GM19238 (cell line): ENCODE results near the gene HERC6.
A peak's percentile ranks its signal among the peaks of the same experiment; 100 is the strongest.
"Not testable (repeated sequence)": the region's sequence is repeated elsewhere in the genome, so short reads cannot be mapped to it uniquely, and the experiment has no call there.

Experiments
- DNase-seq: peaks from one replicate; pipeline ENCODE4 v3.0.0; 2011; ENCODE audit warnings: low spot score; ENCODE audit not compliant: insufficient read length

The HERC6 gene

GRCh38 chr4:88446124-88446523, 67.5 kb downstream of the HERC6 start:
- no peak for DNase-seq

GRCh38 chr4:88447371-88448095, 68.9 kb downstream of the HERC6 start:
- DNase-seq = no peak

DNA sequence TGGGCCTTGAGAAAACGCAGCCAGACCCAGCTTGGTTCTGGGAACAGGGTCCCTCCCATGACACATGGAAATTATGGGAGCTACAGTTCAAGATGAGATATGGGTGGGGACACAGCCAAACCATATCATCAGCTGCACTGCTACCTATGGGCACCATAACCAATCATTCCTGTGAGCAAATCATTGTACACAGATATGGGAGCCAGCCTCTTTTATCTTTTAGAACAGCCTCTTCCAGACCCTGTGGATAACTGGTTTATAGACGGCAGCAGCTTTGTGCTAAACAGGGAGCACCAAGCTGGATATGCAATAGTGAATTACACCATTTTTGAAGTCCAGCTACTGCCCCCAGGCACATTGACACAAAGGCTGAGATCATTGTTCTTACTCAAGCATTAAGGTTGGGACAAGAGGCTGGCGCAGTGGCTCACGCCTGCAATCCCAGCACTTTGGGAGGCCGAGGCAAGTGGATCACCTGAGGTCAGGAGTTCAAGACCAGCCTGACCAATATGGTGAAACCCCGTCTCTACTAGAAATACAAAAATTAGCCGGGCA, 69.6 kb downstream of the HERC6 start:
- DNase-seq = not testable (repeated sequence)

- no peak for DNase-seq
Measured at GRCh38 chr4:88448889-88449288, 70.2 kb downstream of the HERC6 start.

DNA sequence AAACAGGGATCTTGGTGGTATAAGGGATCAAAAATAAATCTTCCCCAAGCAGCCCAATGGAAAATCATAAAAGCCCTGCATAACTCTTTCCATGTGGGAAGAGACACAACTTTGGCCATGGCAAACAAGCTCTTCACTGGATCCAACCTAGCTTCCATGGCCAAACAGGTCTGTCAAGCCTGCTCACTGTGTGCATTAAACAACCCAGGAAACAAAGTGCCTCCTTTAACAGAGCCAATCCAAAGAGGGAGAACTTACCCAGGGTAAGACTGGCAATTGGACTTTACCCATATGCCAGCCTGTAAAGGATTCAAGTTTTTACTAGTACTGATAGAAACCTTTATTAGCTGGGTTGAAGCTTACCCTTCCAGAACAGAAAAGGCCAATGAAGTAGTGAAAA, 70.6 kb downstream of the HERC6 start:
- no peak for DNase-seq

DNA sequence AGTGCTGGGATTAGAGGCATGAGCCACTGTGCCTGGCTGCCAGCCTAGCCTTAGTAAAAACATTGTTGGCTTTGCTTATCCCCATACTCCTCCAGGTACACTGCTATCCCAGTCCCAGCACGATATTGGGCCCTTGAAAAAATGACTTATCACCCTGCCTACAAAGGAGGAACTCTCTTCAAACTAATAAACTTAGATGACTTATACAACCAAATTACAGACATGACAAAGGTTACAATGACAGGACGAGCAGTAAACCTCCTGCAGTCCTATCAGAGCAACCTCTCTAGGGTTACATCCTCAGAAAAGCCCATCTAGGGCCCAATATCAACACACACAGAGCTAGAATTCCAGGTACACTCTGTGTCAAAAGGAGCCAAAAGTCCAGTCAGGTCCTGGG, 72.6 kb downstream of the HERC6 start:
- no peak for DNase-seq

DNA sequence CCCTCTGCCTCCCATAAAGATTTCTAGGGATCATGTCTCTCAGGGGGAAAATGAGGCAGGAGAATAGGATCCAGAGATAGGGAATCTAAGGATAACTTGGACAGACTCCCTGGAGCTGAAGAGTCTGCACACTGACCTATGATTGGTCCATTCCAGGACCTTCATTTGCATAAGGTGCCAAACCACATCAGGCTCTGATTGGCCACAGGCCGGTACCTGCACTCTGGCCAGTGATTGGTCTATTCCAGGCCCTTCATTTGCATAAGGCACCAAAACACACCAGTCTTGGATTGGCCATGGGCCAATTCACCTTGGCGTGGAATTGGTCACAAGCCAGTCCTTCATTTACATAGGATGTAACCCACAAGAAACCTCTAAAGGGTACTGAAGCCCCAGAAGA, 74.3 kb downstream of the HERC6 start:
- no peak for DNase-seq

DNA sequence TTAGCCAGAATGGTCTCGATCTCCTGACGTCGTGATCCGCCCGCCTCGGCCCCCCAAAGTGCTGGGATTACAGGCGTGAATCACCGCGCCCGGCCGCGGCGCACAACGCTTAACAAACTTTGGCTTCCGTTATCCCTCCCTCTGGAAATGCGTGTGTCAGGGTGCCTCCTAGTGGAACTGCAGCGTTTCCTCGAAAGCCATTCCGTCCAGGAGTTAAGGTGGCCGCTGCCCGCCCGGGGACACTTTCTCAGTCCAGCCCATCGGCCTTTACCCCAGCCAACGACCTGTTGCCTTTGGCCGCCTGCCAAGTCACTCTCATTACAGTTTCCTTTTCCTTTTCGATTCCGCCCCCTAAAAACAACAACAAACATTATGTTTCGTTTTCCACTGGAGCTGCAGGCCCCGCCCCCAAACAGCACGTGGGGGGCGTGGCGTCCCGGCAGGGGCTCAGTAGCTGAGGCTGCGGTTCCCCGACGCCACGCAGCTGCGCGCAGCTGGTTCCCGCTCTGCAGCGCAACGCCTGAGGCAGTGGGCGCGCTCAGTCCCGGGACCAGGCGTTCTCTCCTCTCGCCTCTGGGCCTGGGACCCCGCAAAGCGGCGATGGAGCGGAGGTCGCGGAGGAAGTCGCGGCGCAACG, 78.1 kb downstream of the HERC6 start, which contains the start of gene HERC5:
TSS of gene HERC5 (plus strand) at position 450 of the 637 bp plus-strand sequence. CDS start at position 601, 151 bp downstream.
- DNase-seq = peak; percentile 87

- peak; percentile 25 for DNase-seq
Measured at GRCh38 chr4:88457307-88458103, 78.9 kb downstream of the HERC6 start.

DNA sequence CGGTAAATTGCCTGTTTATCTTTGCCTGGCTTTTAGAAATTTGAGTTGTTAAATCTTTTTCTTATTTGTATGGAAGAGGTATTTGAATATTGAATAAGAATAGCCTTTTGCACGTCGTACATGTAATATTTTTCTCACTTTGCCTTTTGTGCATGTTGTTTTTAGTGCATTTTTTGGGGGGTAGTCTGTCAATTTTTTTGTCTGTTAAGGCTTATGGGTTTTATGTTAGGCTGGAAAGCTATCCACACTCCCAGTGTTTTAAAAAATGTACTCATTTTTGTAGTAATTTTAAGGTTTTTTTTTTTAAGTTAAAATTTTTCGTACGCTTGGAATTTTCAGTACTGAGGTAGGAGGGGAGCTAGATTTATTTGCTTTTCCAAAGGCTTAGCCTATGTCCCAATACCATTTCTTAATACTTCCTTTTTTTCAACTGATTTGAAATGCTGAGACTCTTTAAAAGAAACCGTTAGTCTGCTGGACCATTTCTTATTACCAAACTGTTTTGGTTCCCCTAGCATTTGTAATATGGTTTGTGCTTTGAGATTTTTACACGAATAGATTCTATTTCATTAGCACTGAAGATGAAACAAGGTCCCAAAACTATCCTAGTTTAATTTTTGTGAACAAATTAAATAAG, 79.6 kb downstream of the HERC6 start:
- DNase-seq = no peak

- no peak for DNase-seq
Measured at GRCh38 chr4:88465653-88466192, 87.1 kb downstream of the HERC6 start.

DNA sequence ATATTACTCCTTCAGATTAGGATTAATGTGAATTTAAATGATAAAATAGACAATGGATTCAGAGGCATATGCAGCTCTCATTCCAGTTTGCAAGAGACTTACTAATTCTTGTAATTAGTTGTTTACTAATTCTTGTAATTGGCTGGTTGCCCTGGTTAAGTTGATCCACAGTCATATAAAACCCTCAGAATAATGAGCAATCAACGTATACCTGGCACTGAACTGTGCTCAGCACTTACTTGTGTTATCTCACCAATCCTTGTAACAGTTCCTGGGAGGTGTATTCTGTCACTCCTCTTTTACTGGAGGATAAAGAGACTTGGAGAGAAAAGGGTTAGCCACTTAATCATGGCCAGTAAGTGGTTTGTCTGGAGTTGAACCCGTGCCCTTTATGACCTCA, 88.7 kb downstream of the HERC6 start:
- DNase-seq = no peak

- no peak for DNase-seq
Measured at GRCh38 chr4:88477229-88477860, 98.7 kb downstream of the HERC6 start.

DNA sequence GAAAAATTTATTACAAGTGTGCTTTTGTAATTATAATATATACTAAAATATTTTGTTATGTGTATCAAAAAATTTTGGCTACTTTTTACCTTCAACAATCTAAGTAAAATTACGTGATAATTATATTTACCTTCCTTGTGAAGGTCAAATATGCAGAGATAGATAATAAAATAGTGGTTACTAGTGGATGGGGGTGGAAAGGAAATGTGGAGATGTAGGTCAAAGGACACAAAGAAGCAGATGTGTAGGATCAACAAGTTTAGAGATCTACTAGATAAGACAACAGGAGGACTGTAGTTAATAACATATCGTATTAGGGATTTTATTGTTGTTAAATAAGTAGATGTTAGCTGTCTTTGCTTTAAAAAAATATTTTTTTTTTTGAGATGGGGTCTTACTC, 99.6 kb downstream of the HERC6 start:
- no peak for DNase-seq

GRCh38 chr4:88481537-88481936, 102.9 kb downstream of the HERC6 start:
- no peak for DNase-seq

- DNase-seq = no peak
Measured at GRCh38 chr4:88489100-88489761, 110.6 kb downstream of the HERC6 start.
